AG08395 (cell line): ENCODE data around the gene C5orf52.
"Not testable (repeated sequence)": the region's sequence is repeated elsewhere in the genome, so short reads cannot be mapped to it uniquely, and the experiment has no call there.

Experiments
- DNase-seq: peaks from one replicate; pipeline ENCODE4 v3.0.0; 2012; ENCODE audit warnings: mixed read lengths, low spot score

Gene C5orf52

GRCh38 chr5:157670662-157671591 is at the start of gene C5orf52:
Gene C5orf52 (plus strand): TSS chr5:157671533. CDS start chr5:157671615, 82 bp downstream.
- DNase-seq, result peak; percentile 31

GRCh38 chr5:157624144-157624543 is 47.2 kb upstream of the C5orf52 start:
- DNase-seq, result no peak

GRCh38 chr5:157626831-157627230 is 44.5 kb upstream of the C5orf52 start:
- no peak for DNase-seq

- DNase-seq, result no peak
Measured at GRCh38 chr5:157630341-157630740, 41.0 kb upstream of the C5orf52 start.

GRCh38 chr5:157640406-157641066 is 30.8 kb upstream of the C5orf52 start:
- DNase-seq, result no peak

- no peak for DNase-seq
Measured at GRCh38 chr5:157648275-157648990, 22.9 kb upstream of the C5orf52 start.

GRCh38 chr5:157649101-157649500 is 22.2 kb upstream of the C5orf52 start:
- DNase-seq, result no peak

GRCh38 chr5:157650991-157651611 is 20.2 kb upstream of the C5orf52 start:
- no peak for DNase-seq

GRCh38 chr5:157651623-157652376 is 19.5 kb upstream of the C5orf52 start:
- peak; percentile 48 for DNase-seq

GRCh38 chr5:157652377-157652692 is 19.0 kb upstream of the C5orf52 start, which contains the start of gene SOX30:
Gene SOX30 (minus strand): TSS chr5:157652438. CDS start chr5:157652078, 360 bp downstream.
- DNase-seq, result no peak

- DNase-seq, result no peak
Measured at GRCh38 chr5:157657516-157657915, 13.8 kb upstream of the C5orf52 start.

- DNase-seq, result no peak
Measured at GRCh38 chr5:157658893-157659292, 12.4 kb upstream of the C5orf52 start.

GRCh38 chr5:157659868-157660660 is 11.3 kb upstream of the C5orf52 start:
- DNase-seq, result no peak

- DNase-seq, result peak; percentile 79
Measured at GRCh38 chr5:157665467-157666070, 5.8 kb upstream of the C5orf52 start.

- DNase-seq, result no peak
Measured at GRCh38 chr5:157668356-157668755, 3.0 kb upstream of the C5orf52 start.

- no peak for DNase-seq
Measured at GRCh38 chr5:157669701-157670097, 1.6 kb upstream of the C5orf52 start.

- DNase-seq, result no peak
Measured at GRCh38 chr5:157671592-157672330, 428 bp downstream of the C5orf52 start.

- DNase-seq, result no peak
Measured at GRCh38 chr5:157672976-157673375, 1.6 kb downstream of the C5orf52 start.

- not testable (repeated sequence) for DNase-seq
Measured at GRCh38 chr5:157674351-157674750, 3.0 kb downstream of the C5orf52 start.
